GM18498 (cell line): Measurements from ENCODE around the gene SULF2.

Source experiments
- ATAC-seq: cut with Tn5 transposase; IDR thresholded peaks from one replicate; pipeline ENCODE4 v1.9.1; 2021; ENCODE audit warnings: mild to moderate bottlenecking, moderate library complexity; ENCODE audit not compliant: unreplicated experiment

The SULF2 gene

GRCh38 chr20:47672886-47673670 lies 112.2 kb downstream of the SULF2 start:
- no peak for ATAC-seq

DNA sequence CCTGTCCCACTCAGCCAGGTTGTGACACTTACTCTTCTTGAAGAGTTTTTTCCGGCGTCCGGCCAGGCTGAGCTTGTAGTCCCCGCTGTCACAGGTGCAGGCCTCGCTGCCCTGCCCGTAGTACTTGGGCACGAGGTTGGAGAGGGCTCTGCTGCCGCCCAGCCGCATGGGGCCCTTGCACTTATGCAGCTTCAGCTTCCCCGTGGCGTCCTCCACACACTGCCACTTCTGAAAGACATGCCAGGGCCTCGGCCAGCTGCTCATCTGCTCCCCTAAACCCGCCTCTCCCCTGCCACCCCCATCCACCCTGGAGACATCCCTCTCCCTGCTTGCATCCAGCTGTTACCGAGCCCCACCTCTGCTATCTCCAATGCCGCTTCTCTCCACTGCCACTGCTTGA lies 113.1 kb downstream of the SULF2 start:
- ATAC-seq = no peak

DNA sequence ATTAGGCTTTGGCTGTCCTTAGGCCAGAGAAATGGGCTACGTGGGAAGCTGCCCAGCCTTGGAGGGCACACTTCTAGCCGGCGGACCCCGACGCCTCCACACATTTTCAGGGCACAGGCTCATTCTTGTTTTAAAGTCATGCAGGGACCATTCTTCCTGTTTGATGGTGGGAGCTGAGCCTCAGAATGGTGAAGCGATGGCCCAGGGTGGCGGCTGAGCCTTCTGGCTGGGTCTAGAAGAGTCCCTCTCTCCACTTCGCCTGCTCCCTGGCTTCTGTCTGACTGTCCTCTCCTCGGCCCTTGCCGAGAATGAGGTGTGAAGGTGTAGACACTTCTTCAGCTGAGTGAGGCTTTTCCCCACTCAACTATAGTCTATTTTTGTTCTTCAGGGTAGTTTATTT lies 114.4 kb downstream of the SULF2 start:
- no peak for ATAC-seq

- no peak for ATAC-seq
Measured at GRCh38 chr20:47669927-47670890, 115.1 kb downstream of the SULF2 start.

DNA sequence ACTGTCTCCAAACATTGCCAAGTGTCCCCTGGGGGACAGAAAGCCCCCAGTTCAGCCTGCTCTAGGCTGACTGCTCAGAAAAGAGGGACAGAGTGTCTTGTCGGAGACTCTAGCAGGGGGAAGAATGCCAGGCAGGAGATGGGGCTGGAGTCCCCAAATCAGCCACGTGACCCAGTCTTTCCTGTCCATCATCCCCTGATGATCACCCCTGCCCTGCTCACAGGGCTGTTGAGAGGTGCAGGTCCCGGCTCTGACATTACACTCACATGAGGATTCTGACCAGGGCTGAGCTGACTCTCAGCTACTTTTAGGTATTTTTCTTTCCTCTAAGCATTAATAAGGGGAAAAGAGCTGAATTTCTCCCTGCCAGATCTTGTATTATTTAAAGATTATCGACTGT lies 115.8 kb downstream of the SULF2 start:
- no peak for ATAC-seq

DNA sequence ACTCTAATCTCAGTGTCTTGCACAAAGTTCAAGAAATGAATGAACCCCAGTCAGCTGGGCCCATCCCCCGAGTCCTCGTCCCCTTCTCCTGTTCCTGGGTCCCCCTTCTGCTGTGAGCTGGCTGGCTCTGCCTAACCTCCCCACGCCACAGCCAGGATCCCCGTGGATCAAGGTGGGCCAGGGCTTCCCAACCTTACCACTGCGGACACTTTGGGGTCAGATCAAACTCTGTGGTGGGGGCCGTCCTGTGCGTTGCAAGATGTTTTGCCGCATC lies 116.2 kb downstream of the SULF2 start:
- no peak for ATAC-seq

DNA sequence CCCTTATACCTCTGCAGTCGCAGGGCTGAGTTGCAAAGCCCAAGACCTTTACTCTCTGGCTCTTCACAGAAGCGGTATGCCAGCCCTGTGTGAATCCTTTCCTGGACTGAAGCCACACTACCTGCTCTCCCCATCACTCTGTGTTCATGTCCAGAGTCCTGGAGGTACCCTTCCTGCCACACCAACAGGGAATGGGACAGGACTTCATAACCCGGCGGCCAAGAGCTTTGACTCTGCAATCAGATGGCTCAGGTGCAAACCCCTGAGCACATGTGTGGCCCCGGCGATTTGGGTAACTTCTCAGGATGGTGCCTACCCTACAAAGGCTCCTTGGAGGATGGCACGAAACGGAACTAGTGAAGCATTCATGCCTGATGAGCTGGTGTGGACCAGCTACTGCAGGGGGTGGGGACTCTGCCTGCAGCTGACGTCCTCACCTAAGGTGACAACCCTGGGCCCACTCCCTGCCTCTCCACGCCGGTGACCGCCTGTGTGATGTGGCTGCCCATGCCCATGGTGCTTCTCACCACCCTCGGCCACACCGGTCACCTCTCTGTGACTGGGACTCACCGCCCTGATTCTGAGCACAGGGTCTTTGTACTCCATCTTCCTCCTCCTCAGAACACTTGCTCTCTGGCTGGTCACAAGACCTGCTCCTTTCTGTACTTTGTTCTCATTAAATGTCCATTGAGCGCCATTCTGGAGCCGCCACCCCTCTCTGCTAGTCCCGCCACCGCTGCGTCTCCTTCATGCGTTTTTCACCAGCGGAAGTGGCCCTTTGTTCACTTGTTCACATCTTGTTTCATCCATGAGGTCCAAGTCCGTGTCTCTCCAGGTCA lies 116.7 kb downstream of the SULF2 start:
- no peak for ATAC-seq

- no peak for ATAC-seq
Measured at GRCh38 chr20:47667531-47668312, 117.6 kb downstream of the SULF2 start.

DNA sequence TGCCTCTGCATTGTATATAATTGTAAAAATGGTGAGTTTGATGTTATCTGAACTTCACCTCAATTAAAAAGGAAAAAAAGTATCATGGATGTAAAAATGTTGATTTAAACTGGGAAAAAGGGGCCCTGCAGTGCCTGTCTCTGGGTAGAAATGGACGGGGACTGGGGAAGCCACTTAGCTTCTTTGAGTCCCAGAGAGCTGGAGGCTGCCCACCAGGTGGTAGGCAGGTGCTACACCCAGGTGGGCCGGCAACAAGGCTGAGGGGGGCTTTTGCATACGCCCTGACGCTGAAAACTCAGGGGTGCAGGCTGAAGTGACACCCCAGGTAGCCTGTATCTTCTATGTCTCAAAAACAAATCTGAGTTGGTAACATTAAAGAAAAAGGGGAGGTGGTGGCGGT lies 118.2 kb downstream of the SULF2 start:
- no peak for ATAC-seq

GRCh38 chr20:47666304-47666703 lies 119.0 kb downstream of the SULF2 start:
- ATAC-seq = no peak

GRCh38 chr20:47665221-47665991 lies 119.9 kb downstream of the SULF2 start:
- ATAC-seq = no peak

DNA sequence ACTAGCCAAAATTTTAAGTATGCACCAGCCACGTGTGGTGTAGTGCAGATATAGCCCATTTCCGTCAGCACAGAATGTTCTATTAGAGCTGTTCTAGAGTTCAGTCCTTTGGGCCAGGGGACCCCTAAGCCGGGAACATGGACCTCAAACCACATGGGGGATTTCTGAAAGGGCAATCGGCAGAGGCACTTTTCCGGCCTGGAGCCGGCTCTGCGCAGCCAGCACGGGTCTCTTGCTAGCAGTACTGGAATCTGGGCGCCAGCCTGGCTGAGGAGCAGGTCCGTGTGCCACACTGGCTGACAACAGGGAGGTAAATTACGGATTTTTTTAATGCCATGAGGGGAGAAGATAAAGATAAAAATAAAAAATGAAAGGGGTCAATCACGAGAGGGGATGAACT lies 120.5 kb downstream of the SULF2 start:
- ATAC-seq = no peak

- ATAC-seq = no peak
Measured at GRCh38 chr20:47664068-47664437, 121.2 kb downstream of the SULF2 start.

DNA sequence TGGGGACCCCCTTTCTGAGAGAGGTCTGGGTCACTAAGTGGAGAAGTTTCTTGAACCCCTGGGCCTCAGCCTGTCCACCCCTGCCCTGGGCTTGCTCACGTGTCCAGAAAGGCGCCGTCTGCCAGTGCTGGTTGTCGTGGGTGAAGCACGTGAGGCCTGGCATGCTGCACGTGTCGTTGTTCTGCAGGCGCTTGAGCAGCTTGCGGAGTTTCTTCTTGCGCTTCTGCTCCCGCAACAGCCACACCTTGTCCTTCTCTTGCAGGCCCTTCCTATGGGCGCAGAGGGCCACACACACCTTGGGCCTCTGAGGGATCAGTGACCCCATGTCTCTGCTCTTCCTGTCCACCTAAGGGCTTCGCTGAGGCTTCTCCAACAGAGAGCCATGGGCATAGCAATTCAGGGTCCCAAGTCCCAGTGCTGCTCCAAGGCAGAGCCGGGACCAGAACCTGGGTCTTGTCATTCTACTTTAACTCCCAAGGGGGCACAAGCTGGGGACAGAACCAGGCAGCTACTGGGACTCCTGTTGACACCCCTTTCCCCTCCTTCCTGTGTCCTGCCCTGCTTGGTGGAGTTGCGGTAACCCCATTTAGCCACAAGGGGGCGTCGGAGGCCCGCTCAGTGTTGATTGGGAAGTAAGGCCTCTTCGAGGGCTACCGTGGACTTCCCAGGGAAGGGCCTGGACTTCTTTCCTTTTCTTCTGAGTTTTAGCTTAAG lies 121.8 kb downstream of the SULF2 start:
- no peak for ATAC-seq

DNA sequence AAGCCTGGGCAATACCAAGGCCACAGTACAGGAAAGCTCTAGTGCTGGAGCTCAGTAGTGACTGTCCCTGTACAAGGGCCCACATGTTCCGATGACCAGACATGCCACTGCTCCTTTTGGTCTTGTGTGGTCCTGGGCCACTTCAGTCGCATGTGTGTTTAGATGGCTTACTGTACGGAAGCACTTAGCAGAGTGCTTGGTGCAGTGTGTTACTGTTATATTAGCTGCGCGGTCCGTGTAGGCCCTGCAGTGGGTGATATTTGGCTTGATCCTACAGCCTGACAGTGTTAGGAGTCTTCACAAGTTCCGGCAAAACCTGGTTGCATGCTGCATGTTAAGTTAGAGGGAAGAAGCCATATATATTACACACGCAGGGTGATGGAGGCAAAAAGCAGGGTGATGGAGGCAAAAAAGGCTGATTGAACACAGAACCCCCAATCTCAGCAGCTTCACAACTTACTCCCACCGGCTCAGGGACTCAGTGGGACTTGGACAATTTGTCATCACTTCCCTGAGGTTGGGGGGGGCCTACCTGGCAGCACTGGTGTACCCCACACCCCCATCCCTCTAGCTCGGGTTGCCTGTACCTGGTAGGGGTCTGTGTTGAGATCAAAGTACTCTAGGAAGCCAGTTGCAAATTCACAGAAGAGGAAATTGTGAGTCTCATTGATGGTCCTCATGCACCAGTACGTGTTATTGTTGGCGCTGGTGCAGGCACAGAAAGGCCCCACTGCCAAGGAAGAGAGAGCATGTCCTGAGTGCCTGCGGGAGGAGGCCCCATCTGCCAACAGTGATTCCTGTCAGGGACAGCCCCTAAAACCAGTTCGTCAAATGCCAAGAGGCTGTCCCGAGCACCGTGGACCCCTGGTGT lies 122.6 kb downstream of the SULF2 start:
- ATAC-seq = no peak

DNA sequence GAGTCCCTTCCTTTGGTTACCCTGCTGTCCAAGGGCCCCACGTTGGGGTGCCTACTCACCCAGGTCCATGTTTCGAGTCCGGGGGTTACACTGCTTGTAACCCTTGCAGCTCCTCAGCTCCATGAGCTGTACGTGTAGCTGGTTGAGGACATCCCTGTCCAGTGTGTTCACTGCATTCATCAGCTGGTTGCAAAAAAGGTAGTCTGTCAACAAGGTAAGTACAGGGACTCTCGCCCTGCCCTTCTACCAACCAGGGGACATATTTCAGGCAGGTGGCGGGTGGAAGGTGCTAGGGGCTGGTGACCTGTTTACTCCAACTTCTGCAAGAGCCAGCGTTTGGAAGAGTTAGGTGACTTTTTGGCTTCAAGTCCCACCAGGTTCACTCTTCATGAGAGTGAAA lies 123.6 kb downstream of the SULF2 start:
- ATAC-seq = no peak

- ATAC-seq = no peak
Measured at GRCh38 chr20:47660983-47661700, 124.1 kb downstream of the SULF2 start.

DNA sequence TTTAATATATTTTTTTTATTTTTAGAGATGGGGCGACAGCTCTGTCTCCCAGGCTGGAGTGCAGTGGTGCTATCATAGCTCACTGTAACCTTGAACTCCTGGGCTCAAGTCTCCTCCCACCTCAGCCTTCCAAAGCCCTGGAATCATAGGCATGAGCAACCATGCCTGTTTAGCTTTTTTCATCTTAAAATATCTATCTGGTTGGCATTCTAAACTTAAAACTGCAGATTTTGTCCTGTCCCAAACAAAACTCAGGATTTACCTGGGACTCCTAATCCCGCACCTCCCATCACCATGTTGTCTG lies 124.7 kb downstream of the SULF2 start:
- ATAC-seq = no peak
